HL-60 (cell line): ENCODE data around the gene PRKAG2.

Experiments used
- DNase-seq, 2 experiments: peaks; one replicate each; pipeline ENCODE4 v3.0.0-alpha.2; 2010 to 2020; ENCODE audit warnings: low read depth in 1 of 2, low spot score in 1 of 2
- H3K27ac ChIP-seq: fragments of 250-450 bp; sonication (Bioruptor Pico); replicated peaks from 2 replicates; pipeline ENCODE4 v1.5.1; 2020; ENCODE audit warnings: mild to moderate bottlenecking, moderate library complexity
- H3K27me3 ChIP-seq: fragments of 250-450 bp; sonication (Bioruptor Pico); 2 replicates; pipeline ENCODE4 v1.5.1; 2021; ENCODE audit warnings: mild to moderate bottlenecking, moderate library complexity; ENCODE audit not compliant: insufficient read depth, poor library complexity, severe bottlenecking
- H3K4me3 ChIP-seq: replicated peaks from 2 replicates; pipeline ENCODE4 v1.5.1; 2011; ENCODE audit warnings: mild to moderate bottlenecking, control low read depth, low read length; ENCODE audit not compliant: insufficient read depth
- GABPA ChIP-seq: IDR thresholded peaks from 2 replicates; pipeline ENCODE4 v1.6.1; 2012; ENCODE audit warnings: low read depth
- POLR2AphosphoS5 ChIP-seq: IDR thresholded peaks from 2 replicates; pipeline ENCODE4 v1.6.1; 2012; ENCODE audit warnings: low read depth
- REST ChIP-seq: IDR thresholded peaks from 2 replicates; pipeline ENCODE4 v1.6.1; 2012; ENCODE audit warnings: low read depth; ENCODE audit not compliant: insufficient replicate concordance
- SPI1 ChIP-seq: IDR thresholded peaks from 2 replicates; pipeline ENCODE4 v1.6.1; 2012; ENCODE audit warnings: low read depth, mild to moderate bottlenecking, borderline replicate concordance
- TF ChIP-seq, protein P1 (sequence below): IDR thresholded peaks from one replicate; pipeline ENCODE4 v1.5.1; 2011; ENCODE audit warnings: low read length, control low read depth, inconsistent platforms; ENCODE audit not compliant: insufficient read depth

PRKAG2 gene

DNA sequence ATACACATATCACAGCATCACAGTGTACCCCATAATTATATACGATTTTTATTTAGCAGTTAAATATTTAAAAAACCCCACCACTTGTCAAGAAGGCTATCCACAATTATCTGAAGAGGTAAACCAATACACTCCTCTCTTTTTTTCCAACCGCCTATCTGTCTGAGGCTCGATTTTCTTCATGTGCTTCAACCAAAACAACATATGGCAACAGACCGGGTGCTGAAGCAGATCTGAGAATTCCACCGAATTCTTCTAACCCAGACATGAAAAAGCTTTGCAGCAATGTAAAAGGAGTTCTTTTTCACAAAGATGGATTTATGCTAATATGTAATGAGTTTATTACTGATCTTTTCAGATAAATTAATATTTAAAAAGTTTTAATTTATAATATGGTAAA is 224.8 kb downstream of the PRKAG2 start:
- no peak overlapping the region for H3K4me3 ChIP-seq
- TF ChIP-seq, protein P1, sequence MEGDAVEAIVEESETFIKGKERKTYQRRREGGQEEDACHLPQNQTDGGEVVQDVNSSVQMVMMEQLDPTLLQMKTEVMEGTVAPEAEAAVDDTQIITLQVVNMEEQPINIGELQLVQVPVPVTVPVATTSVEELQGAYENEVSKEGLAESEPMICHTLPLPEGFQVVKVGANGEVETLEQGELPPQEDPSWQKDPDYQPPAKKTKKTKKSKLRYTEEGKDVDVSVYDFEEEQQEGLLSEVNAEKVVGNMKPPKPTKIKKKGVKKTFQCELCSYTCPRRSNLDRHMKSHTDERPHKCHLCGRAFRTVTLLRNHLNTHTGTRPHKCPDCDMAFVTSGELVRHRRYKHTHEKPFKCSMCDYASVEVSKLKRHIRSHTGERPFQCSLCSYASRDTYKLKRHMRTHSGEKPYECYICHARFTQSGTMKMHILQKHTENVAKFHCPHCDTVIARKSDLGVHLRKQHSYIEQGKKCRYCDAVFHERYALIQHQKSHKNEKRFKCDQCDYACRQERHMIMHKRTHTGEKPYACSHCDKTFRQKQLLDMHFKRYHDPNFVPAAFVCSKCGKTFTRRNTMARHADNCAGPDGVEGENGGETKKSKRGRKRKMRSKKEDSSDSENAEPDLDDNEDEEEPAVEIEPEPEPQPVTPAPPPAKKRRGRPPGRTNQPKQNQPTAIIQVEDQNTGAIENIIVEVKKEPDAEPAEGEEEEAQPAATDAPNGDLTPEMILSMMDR: no peak
- TF ChIP-seq SPI1 (no peak), POLR2AphosphoS5 (no peak), REST (no peak), GABPA (no peak)
- H3K27ac ChIP-seq: no peak overlapping the region
- H3K27me3 ChIP-seq: no peaks in the 10 kb centered on the region
- DNase-seq: no peak

GRCh38 chr7:151650161-151650560 is 226.8 kb downstream of the PRKAG2 start:
- H3K27ac ChIP-seq: no peak overlapping the region
- H3K4me3 ChIP-seq: no peak overlapping the region
- TF ChIP-seq, protein P1: no peak
- TF ChIP-seq POLR2AphosphoS5: no peak
- no peak for TF ChIP-seq REST
- TF ChIP-seq GABPA: no peak
- TF ChIP-seq SPI1: no peak
- no peak for DNase-seq
- H3K27me3 ChIP-seq: no peaks in the 10 kb centered on the region

DNA sequence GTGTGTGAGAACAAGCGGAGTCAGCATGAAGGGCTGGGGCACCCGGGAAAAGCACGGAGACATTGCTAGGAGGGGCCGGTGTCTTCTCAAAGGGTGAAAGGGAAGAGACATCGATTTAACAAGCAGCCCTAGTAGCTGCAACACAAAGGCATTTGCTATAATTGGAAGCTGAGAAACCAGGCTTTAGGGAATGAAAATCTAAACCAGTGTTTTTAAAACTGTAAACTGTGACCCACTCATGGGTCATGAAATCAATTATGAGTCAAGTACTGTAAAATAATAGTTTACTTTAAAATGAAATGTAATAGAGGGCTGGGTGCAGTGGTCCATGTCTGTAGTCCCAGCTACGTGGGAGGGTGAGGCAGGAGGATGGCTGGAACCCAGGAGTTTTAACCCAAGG is 228.5 kb downstream of the PRKAG2 start:
- DNase-seq: no peak

More for the DNA sequence above, 228.5 kb downstream of the PRKAG2 start:
- H3K4me3 ChIP-seq: no peak overlapping the region
- no peak overlapping the region for H3K27ac ChIP-seq
- TF ChIP-seq REST (no peak), GABPA (no peak), SPI1 (no peak), POLR2AphosphoS5 (no peak)
- TF ChIP-seq, protein P1: no peak
- no peaks in the 10 kb centered on the region for H3K27me3 ChIP-seq
